RKO (cell line): ENCODE results near the gene MYO9A.
"Not testable (repeated sequence)": the region's sequence is repeated elsewhere in the genome, so short reads cannot be mapped to it uniquely, and the experiment has no call there.

Experiments used
- DNase-seq: peaks from one replicate; pipeline ENCODE4 v3.0.0-alpha.2; 2016; ENCODE audit warnings: low spot score

The MYO9A gene

DNA sequence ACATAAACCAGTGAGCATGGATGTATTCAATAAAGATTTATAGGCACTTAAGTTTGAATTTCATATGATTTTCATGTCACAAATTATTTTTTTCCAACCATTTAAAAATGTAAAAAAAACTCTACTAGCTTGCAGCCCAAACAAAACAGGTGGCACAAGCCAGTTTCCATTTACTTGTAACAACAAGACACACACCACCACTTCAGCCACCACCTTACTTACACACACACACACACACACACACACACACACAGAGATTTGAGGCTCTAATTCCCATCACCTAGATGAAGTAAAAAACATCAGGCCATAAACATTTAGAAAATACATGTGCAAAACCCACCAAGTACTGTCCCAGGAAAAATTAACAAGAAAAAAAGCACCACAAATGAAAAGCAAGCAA is 25.3 kb downstream of the MYO9A start:
- no peak for DNase-seq

- no peak for DNase-seq
These were observed 25.9 kb downstream of the MYO9A start for GRCh38 chr15:72092006-72092405.

- DNase-seq: no peak
These were observed 30.9 kb downstream of the MYO9A start for GRCh38 chr15:72086920-72087648.

- DNase-seq: no peak
These were observed 31.8 kb downstream of the MYO9A start for GRCh38 chr15:72086010-72086697.

DNA sequence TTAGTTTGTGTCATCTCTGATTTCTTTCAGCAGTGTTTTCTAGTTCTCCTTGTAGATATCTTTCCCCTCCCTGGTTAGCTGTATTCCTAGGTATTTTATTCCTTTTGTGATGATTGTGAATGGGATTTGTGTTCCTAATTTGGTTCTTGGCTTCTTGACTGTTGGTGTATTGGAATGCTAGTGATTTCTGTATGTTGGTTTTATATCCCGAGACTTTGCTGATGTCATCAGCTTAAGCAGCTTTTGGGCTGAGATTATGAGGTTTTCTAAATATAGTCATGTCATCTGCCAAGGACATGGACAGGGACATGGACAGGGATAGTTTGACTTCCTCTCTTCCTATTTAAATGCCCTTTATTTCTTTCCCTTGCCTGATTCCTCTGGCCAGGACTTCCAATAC is 35.8 kb downstream of the MYO9A start:
- DNase-seq: no peak

- DNase-seq: no peak
These were observed 39.1 kb downstream of the MYO9A start for GRCh38 chr15:72078887-72079286.

DNA sequence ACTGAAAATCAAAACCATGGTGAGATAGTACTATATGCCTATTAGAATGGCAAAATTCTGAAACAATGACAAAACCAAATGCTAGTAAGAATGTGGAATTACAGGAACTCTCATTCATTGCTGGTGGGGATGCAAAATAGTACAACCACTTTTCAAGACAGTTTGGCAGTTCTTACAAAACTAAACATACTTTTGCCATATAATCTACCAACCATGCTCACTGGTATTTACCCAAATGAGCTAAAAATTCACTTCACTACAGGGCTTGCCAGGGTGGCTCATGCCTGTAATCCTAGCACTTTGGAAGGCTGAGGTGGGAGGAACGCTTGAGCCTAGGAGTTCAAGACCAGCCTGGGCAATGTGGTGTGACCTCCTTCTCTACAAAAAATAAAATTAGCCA is 40.0 kb downstream of the MYO9A start:
- DNase-seq: no peak

- no peak for DNase-seq
These were observed 43.5 kb downstream of the MYO9A start for GRCh38 chr15:72074335-72075060.

DNA sequence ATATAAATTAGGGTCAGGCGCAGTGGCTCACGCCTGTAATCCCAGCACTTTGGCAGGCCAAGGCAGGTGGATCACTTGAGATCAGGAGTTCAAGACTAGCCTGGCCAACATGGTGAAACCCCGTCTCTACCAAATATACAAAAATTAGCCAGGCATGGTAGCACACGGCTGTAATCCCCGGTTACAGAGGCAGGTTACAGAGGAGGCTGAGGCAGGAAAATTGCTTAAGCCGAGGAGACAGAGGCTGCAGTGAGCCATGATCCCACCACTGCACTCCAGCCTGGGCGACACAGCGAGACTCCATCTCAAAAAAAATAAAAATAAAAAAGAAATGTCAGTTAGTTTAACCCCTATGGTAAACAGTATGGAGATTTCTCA is 46.5 kb downstream of the MYO9A start:
- not testable (repeated sequence) for DNase-seq

- no peak for DNase-seq
These were observed 47.0 kb downstream of the MYO9A start for GRCh38 chr15:72070817-72071447.

GRCh38 chr15:72068856-72069255 is 49.1 kb downstream of the MYO9A start:
- no peak for DNase-seq

DNA sequence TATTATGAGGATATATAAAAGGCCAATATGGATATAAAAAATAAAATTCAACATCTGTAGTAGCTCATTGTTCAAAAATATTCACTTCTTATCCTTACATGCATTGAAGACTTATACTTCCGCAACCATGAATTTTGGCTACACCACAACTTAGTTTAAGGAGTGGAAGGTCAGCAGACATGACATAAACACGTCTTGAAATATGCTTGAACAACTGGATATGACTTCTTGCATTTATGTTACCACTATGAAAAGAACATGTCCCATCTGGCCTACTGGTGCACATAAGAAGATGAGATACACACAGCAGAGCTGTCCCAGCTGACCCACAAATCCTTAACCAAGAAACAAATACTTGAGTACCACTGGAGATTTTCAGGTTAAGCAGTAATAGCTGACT is 52.1 kb downstream of the MYO9A start:
- no peak for DNase-seq

DNA sequence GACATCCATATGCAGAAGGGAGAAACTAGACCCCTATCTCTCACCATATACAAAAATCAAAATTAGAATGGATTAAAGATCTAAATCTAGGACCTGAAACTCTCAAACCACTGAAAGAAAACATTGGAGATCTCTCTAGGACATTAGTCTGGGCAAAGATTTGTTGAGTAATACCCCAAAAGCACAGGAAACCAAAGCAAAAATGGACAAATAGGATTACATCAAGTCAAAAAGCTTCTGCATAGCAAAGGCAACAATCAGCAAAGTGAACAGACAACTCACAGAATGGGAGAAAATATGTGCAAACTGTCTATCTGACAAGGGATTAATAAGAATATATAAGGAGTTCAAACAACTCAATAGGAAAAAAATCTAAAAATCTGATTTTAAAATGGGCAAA is 54.8 kb downstream of the MYO9A start:
- DNase-seq: no peak

GRCh38 chr15:72062319-72062718 is 55.6 kb downstream of the MYO9A start:
- no peak for DNase-seq

DNA sequence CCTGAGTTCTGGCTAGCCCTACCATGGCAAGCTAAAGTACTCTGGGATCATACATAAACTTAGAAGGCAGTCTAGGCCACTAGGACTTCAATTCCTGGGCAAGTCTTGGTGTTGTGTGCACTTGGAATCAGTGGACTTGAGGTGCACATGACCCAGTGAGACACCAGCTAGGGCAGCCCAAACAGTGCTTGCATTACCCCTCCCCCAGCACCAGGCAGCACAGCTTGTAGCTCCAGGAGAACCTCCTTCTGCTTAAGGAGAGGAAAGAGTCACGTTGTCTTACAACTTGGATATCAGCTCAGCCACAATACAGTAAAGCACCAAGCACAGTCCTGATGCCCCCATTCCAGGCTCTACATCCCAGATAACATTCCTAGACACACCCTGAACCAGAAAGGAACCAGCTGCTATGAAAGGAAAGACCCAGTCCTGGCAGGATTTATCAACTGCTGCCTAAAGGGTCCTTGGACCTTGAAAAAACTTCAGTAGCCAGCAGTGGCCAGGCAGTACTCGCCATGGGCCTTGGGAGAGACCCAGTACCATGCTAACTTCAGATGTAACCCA is 57.2 kb downstream of the MYO9A start:
- no peak for DNase-seq

DNA sequence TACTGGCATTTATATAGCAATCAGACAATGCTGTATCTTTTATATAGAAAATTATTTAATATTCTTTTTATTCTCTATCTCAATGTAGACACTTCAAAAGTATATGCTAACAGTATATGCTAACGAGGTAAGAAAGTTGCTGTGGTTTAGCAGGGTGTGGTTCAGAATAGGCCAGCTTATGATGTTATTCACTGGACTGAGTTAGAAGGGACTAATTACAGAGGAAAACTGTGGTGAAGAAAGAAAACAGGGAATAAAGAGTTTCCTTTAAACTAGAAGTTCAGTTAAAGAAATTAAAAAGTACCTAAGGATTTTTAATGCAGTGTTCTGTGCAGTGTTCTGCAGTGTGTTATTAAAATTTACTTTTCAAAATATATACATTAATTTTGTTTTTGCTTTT is 59.4 kb downstream of the MYO9A start:
- no peak for DNase-seq

DNA sequence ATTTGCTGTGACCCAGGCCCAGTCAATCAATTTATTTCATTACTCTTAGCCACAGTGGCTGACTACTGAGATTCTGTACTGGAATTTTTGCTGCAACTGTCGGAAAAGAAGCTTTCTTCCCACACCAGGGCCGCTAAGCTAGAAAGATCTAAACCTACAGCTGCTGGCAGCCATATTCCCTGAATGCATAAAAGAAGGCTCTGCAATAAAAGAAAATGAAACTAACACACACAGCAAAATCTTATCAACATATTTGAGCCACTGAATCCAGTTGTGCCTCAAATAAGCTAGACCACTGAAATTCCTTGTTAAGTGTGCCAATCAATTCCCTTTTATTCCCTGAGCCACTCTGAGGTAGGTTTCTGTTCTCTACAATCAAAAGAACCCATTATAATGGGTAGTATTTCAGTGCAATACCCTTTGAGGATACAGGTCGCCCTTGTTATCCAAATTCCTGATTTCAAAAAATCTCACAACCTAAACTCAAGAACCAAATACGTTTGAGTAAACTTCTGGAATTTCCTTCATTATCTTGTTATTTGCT is 60.3 kb downstream of the MYO9A start:
- DNase-seq: no peak

GRCh38 chr15:72056217-72056616 is 61.7 kb downstream of the MYO9A start:
- not testable (repeated sequence) for DNase-seq

- DNase-seq: not testable (repeated sequence)
These were observed 64.7 kb downstream of the MYO9A start for GRCh38 chr15:72053297-72053696.

- no peak for DNase-seq
These were observed 67.2 kb downstream of the MYO9A start for GRCh38 chr15:72050700-72051099.

- no peak for DNase-seq
These were observed 70.9 kb downstream of the MYO9A start for GRCh38 chr15:72047020-72047419.

GRCh38 chr15:72044956-72045355 is 73.0 kb downstream of the MYO9A start:
- DNase-seq: no peak
